ENCODE results near the gene FNTB. TPM values are rescaled to one million over a fixed set of nuclear protein-coding genes. Genes with fewer than 3 reads are reported as not detected.

The FNTB gene
- total and polyA plus RNA-seq, 9 of the 15 experiments (the other 6 are each of a cell fraction or from before 2014, with no cell fraction given), result 6.9 to 23.2 (median 12.2) TPM

DNA sequence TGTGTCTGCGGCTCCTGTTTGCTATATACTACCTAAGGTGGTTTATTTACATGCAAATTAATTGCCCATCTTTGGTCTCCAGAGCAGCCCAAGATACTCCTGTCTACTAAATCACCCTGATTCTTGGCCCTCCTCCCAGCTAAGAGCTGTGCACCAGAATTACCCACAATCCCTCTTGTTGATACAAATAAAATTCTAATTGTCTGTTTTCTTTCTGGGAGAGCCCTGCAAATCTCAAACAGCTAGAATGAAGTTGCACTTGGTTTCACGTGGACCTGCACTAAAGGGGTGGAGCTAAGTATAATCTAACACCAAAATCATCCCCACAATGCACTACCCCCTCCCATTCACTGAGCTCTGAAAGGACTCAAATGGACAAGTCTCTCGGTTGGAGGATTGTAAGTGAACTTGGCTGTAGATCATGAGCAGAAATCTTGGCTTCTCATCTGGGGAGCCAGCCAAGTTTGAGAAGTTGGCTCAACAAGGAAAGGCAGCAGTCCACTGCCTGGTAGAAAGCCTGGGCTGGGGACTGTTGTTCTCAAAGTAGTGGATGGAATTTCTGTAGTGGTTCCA, 109.0 kb downstream of the FNTB start:
- Histone ChIP-seq H3K36me3 (ENCODE audit: control insufficient read depth, insufficient read depth, low read length) (peaks cover 91% of the 10 kb centered on the region), H4K20me1 (replicated peaks; ENCODE audit: control insufficient read depth, insufficient read depth, low read length) (peaks cover 28% of the 10 kb centered on the region; the same call in 1 of the 2 replicates), H3K27me3 (ENCODE audit: control insufficient read depth in 2 of 2, insufficient read depth in 2 of 2, low read length in 2 of 2) (no peaks in the 10 kb centered on the region), H3K79me2 (ENCODE audit: control insufficient read depth, insufficient read depth, low read length) (peaks cover 63% of the 10 kb centered on the region), H3K9me3 (replicated peaks; ENCODE audit: control insufficient read depth, insufficient read depth, low read depth, low read length) (no peaks in the 10 kb centered on the region), H3K4me2 (ENCODE audit: insufficient read depth, low read length) (peak overlapping the region; percentile 13; the same call in 1 of the 2 replicates), H3K9me1 (ENCODE audit: control insufficient read depth, insufficient read depth, low read length) (peaks cover 2% of the 10 kb centered on the region), H3K4me1 (replicated peaks in 1 of 2; ENCODE audit: control insufficient read depth in 2 of 2, insufficient read depth in 2 of 2, low read length in 2 of 2) (peaks cover 4 to 24% of the 10 kb centered on the region in 2 experiments), H3K4me3 (no peak overlapping the region), H3K9ac (ENCODE audit: insufficient read depth in 1 of 2, low read depth in 2 of 2, low read length in 2 of 2) (peak overlapping the region in 1 of 2 experiments; percentile 43; a peak in 1 of 4 replicates), H3K27ac (ENCODE audit: extremely low read depth, low read depth, low read length) (peak overlapping the region; percentile 5; the same call in 1 of the 3 replicates), H2AFZ (ENCODE audit: low read depth, low read length) (no peak overlapping the region)
- ATAC-seq, result peak; percentile 80
- CTCF ChIA-PET (ENCODE audit: low intra/inter-chr PET ratio), result no interaction called here
- DNase-seq (ENCODE audit: extremely low read depth in 1 of 4, low spot score in 3 of 4), result peak in 1 of 4 experiments; percentile 31
- in situ Hi-C loops (cut with MboI) (no loop called here), intact Hi-C loops (cut with micrococcal nuclease) (no loop called here)
- POLR2A ChIA-PET, result interaction anchor here (0.6 kb wide), 2 partner anchors 11 to 416 kb away, joined by 3 read pairs; no protein-coding TSS in a partner anchor
- FAIRE-seq, result no peak
- no TSS peak for BruUV-seq (replicated peaks)
- whole genome bisulfite sequencing (ENCODE audit: insufficient coverage, low coverage, missing lambda C conversion rate), result 33% methylated on average over 3 of the region's 3 CpGs
- no peak for TF ChIP-seq ZNF778 (CRISPR knock-in tag; IDR thresholded peaks at IDR 0.05)
- TF ChIP-seq ZNF197 (CRISPR knock-in tag; IDR thresholded peaks at IDR 0.05; ENCODE audit: low read depth), result no peak
- no peak for TF ChIP-seq ADNP (tag; IDR thresholded peaks at IDR 0.05)
- no peak for TF ChIP-seq HNRNPL (IDR thresholded peaks at IDR 0.05; ENCODE audit: low read depth, low read length)
- TF ChIP-seq, protein P1, sequence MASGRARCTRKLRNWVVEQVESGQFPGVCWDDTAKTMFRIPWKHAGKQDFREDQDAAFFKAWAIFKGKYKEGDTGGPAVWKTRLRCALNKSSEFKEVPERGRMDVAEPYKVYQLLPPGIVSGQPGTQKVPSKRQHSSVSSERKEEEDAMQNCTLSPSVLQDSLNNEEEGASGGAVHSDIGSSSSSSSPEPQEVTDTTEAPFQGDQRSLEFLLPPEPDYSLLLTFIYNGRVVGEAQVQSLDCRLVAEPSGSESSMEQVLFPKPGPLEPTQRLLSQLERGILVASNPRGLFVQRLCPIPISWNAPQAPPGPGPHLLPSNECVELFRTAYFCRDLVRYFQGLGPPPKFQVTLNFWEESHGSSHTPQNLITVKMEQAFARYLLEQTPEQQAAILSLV (tag; IDR thresholded peaks at IDR 0.05), result no peak
- TF ChIP-seq ELF2 (CRISPR knock-in tag; IDR thresholded peaks at IDR 0.05), result no peak
- TF ChIP-seq FOXJ2 (tag; IDR thresholded peaks at IDR 0.05), result 0 out of 2 replicates have a peak, but pooled peaks have one; percentile 34
- TF ChIP-seq, protein P2, sequence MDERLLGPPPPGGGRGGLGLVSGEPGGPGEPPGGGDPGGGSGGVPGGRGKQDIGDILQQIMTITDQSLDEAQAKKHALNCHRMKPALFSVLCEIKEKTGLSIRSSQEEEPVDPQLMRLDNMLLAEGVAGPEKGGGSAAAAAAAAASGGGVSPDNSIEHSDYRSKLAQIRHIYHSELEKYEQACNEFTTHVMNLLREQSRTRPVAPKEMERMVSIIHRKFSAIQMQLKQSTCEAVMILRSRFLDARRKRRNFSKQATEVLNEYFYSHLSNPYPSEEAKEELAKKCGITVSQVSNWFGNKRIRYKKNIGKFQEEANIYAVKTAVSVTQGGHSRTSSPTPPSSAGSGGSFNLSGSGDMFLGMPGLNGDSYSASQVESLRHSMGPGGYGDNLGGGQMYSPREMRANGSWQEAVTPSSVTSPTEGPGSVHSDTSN (CRISPR knock-in tag; IDR thresholded peaks at IDR 0.05; ENCODE audit: low read depth), result no peak
- TF ChIP-seq, protein P2 (tag; conservative IDR thresholded peaks at IDR 0.05; ENCODE audit: low read depth), result peak; percentile 56
- no peak for TF ChIP-seq POLR2B (IDR thresholded peaks at IDR 0.05; ENCODE audit: low read depth, partially characterized antibody)
- TF ChIP-seq, protein P3, sequence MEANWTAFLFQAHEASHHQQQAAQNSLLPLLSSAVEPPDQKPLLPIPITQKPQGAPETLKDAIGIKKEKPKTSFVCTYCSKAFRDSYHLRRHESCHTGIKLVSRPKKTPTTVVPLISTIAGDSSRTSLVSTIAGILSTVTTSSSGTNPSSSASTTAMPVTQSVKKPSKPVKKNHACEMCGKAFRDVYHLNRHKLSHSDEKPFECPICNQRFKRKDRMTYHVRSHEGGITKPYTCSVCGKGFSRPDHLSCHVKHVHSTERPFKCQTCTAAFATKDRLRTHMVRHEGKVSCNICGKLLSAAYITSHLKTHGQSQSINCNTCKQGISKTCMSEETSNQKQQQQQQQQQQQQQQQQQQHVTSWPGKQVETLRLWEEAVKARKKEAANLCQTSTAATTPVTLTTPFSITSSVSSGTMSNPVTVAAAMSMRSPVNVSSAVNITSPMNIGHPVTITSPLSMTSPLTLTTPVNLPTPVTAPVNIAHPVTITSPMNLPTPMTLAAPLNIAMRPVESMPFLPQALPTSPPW (CRISPR knock-in tag; IDR thresholded peaks at IDR 0.05), result peak; percentile 52; the same call in 1 of the 2 replicates
- TF ChIP-seq PHF20 (IDR thresholded peaks at IDR 0.05; ENCODE audit: partially characterized antibody), result no peak
- no peak for TF ChIP-seq ARHGAP35 (IDR thresholded peaks at IDR 0.05; ENCODE audit: partially characterized antibody)
- TF ChIP-seq ZNF586 (CRISPR knock-in tag; conservative IDR thresholded peaks at IDR 0.05), result no peak
- no peak for TF ChIP-seq NCOA1 (IDR thresholded peaks at IDR 0.05; ENCODE audit: low read depth)
- TF ChIP-seq RBM22 (IDR thresholded peaks at IDR 0.05; ENCODE audit: low read depth, low read length, poor library complexity, severe bottlenecking), result no peak
- TF ChIP-seq SRSF1 (IDR thresholded peaks at IDR 0.05; ENCODE audit: low read depth, low read length), result no peak
- TF ChIP-seq MCM3 (IDR thresholded peaks at IDR 0.05), result no peak
- TF ChIP-seq LCOR (CRISPR knock-in tag; IDR thresholded peaks at IDR 0.05), result no peak
- TF ChIP-seq ESRRB (CRISPR knock-in tag; IDR thresholded peaks at IDR 0.05; ENCODE audit: borderline replicate concordance), result no peak

All from K562 (cell line).